Measurements from ENCODE around the gene SYN1.

GRCh38 chrX:47651043-47651905, 31.6 kb upstream of the SYN1 start:
- TF ChIP-seq, protein P1, sequence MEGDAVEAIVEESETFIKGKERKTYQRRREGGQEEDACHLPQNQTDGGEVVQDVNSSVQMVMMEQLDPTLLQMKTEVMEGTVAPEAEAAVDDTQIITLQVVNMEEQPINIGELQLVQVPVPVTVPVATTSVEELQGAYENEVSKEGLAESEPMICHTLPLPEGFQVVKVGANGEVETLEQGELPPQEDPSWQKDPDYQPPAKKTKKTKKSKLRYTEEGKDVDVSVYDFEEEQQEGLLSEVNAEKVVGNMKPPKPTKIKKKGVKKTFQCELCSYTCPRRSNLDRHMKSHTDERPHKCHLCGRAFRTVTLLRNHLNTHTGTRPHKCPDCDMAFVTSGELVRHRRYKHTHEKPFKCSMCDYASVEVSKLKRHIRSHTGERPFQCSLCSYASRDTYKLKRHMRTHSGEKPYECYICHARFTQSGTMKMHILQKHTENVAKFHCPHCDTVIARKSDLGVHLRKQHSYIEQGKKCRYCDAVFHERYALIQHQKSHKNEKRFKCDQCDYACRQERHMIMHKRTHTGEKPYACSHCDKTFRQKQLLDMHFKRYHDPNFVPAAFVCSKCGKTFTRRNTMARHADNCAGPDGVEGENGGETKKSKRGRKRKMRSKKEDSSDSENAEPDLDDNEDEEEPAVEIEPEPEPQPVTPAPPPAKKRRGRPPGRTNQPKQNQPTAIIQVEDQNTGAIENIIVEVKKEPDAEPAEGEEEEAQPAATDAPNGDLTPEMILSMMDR (IDR thresholded peaks at IDR 0.05; ENCODE audit: insufficient read depth, low read depth, low read length): no peak
- TF ChIP-seq EZH2 (IDR thresholded peaks at IDR 0.05; ENCODE audit: insufficient read depth, low read length): no peak
